Fibroblast of peridontal ligament (primary cell): ENCODE measurements around the gene MX1.
"Not testable (repeated sequence)": the region's sequence is repeated elsewhere in the genome, so short reads cannot be mapped to it uniquely, and the experiment has no call there.

Source experiments
- DNase-seq: peaks from one replicate; pipeline ENCODE4 v3.0.0-alpha.2; 2010; ENCODE audit errors: extremely low read depth

Gene MX1

GRCh38 chr21:41407541-41408460, 18.2 kb upstream of the MX1 start:
- DNase-seq = no peak

- DNase-seq = no peak
These were observed 15.7 kb upstream of the MX1 start for GRCh38 chr21:41410361-41410760.

- DNase-seq = no peak
These were observed 15.1 kb upstream of the MX1 start for GRCh38 chr21:41410767-41411448.

GRCh38 chr21:41411449-41412089, 14.5 kb upstream of the MX1 start:
- DNase-seq = no peak

- DNase-seq = not testable (repeated sequence)
These were observed 8.5 kb upstream of the MX1 start for GRCh38 chr21:41417505-41417904.

- no peak for DNase-seq
These were observed 7.6 kb upstream of the MX1 start for GRCh38 chr21:41418393-41418792.

GRCh38 chr21:41418956-41419680, 6.9 kb upstream of the MX1 start:
- DNase-seq = no peak

GRCh38 chr21:41419921-41420862, 5.8 kb upstream of the MX1 start:
- peak; percentile 90 for DNase-seq

- DNase-seq = not testable (repeated sequence)
These were observed 5.0 kb upstream of the MX1 start for GRCh38 chr21:41420998-41421397.

- no peak for DNase-seq
These were observed 3.3 kb upstream of the MX1 start for GRCh38 chr21:41422546-41423304.

GRCh38 chr21:41423305-41423636, 2.8 kb upstream of the MX1 start:
- DNase-seq = not testable (repeated sequence)

GRCh38 chr21:41425588-41425953, 468 bp upstream of the MX1 start:
- DNase-seq = no peak

- no peak for DNase-seq
These were observed 801 bp downstream of the MX1 start for GRCh38 chr21:41426676-41427404.

- DNase-seq = no peak
These were observed 1.5 kb downstream of the MX1 start for GRCh38 chr21:41427556-41427955.

GRCh38 chr21:41428311-41428710, 2.3 kb downstream of the MX1 start:
- no peak for DNase-seq

GRCh38 chr21:41428847-41429246, 2.8 kb downstream of the MX1 start:
- no peak for DNase-seq

GRCh38 chr21:41429305-41429704, 3.3 kb downstream of the MX1 start:
- DNase-seq = no peak

GRCh38 chr21:41429925-41430491, 4.0 kb downstream of the MX1 start:
- DNase-seq = no peak
